Neural progenitor cell (in vitro differentiated cells): ENCODE measurements around the gene TGM4.

ENCODE experiments used
- CTCF ChIP-seq: fragments of 200-600 bp; sonication (generic); IDR thresholded peaks from 2 replicates; pipeline ENCODE4 v1.5.1; 2017; ENCODE audit warnings: antibody characterized with exemption, mild to moderate bottlenecking
- EZH2 ChIP-seq: fragments of 200-600 bp; sonication (generic); IDR thresholded peaks from 2 replicates; pipeline ENCODE4 v1.6.1; 2017; ENCODE audit warnings: antibody characterized with exemption, mild to moderate bottlenecking, moderate library complexity
- EZH2phosphoT487 ChIP-seq: fragments of 200-600 bp; sonication (generic); IDR thresholded peaks from 2 replicates; pipeline ENCODE4 v1.6.1; 2017; ENCODE audit warnings: antibody characterized with exemption

GRCh38 chr3:44886561-44886960 lies 12.2 kb downstream of the TGM4 start:
- no peak for TF ChIP-seq CTCF
- TF ChIP-seq EZH2 = no peak
- TF ChIP-seq EZH2phosphoT487 = no peak
